Stimulated activated naive CD8-positive, alpha-beta T cell treated with anti-CD3 and anti-CD28 coated beads, Interleukin-15, Interleukin-2, amounts not matched to agents 100 ng/mL and 50 ng/mL, for 24 hours (primary cell): ENCODE results near the gene EYA2.

Source experiments
- H3K27ac Mint-ChIP-seq: one replicate; pipeline ENCODE4 v1.8.0; 2021; ENCODE audit warnings: mild to moderate bottlenecking, mixed read lengths
- H3K27me3 Mint-ChIP-seq: one replicate; pipeline ENCODE4 v1.8.0; 2021; ENCODE audit warnings: mixed read lengths
- H3K36me3 Mint-ChIP-seq: one replicate; pipeline ENCODE4 v1.8.0; 2021; ENCODE audit warnings: low read depth, mixed read lengths
- H3K4me1 Mint-ChIP-seq: one replicate; pipeline ENCODE4 v1.8.0; 2021; ENCODE audit warnings: low read depth, mixed read lengths
- H3K4me3 Mint-ChIP-seq: one replicate; pipeline ENCODE4 v1.8.0; 2021; ENCODE audit warnings: mild to moderate bottlenecking, mixed read lengths
- H3K9me3 Mint-ChIP-seq: one replicate; pipeline ENCODE4 v1.8.0; 2021; ENCODE audit warnings: mixed read lengths

EYA2 gene

GRCh38 chr20:47003223-47003622, 108.6 kb downstream of the EYA2 start:
- no peak overlapping the region for H3K27ac Mint-ChIP-seq
- H3K4me3 Mint-ChIP-seq, result no peak overlapping the region
- H3K27me3 Mint-ChIP-seq, result peaks cover 23% of the 10 kb centered on the region
- peaks cover 8% of the 10 kb centered on the region for H3K9me3 Mint-ChIP-seq
- H3K4me1 Mint-ChIP-seq, result no peaks in the 10 kb centered on the region
- no peaks in the 10 kb centered on the region for H3K36me3 Mint-ChIP-seq

- H3K36me3 Mint-ChIP-seq, result no peaks in the 10 kb centered on the region
- no peak overlapping the region for H3K4me3 Mint-ChIP-seq
- H3K27ac Mint-ChIP-seq, result no peak overlapping the region
- H3K4me1 Mint-ChIP-seq, result no peaks in the 10 kb centered on the region
- peaks cover 8% of the 10 kb centered on the region for H3K9me3 Mint-ChIP-seq
- H3K27me3 Mint-ChIP-seq, result peaks cover 23% of the 10 kb centered on the region
Observed at GRCh38 chr20:47004179-47004578, 109.5 kb downstream of the EYA2 start.

GRCh38 chr20:47007826-47008655, 113.4 kb downstream of the EYA2 start:
- Mint-ChIP-seq H3K4me1 (no peaks in the 10 kb centered on the region), H3K36me3 (no peaks in the 10 kb centered on the region), H3K9me3 (peaks cover 8% of the 10 kb centered on the region), H3K27ac (no peak overlapping the region), H3K4me3 (no peak overlapping the region), H3K27me3 (peaks cover 21% of the 10 kb centered on the region)

- Mint-ChIP-seq H3K4me1 (no peaks in the 10 kb centered on the region), H3K36me3 (no peaks in the 10 kb centered on the region), H3K4me3 (no peak overlapping the region), H3K9me3 (peaks cover 6% of the 10 kb centered on the region), H3K27ac (no peak overlapping the region), H3K27me3 (peaks cover 24% of the 10 kb centered on the region)
Observed at GRCh38 chr20:47008842-47009518, 114.3 kb downstream of the EYA2 start.

GRCh38 chr20:47009784-47010183, 115.1 kb downstream of the EYA2 start:
- H3K4me1 Mint-ChIP-seq, result no peaks in the 10 kb centered on the region
- no peaks in the 10 kb centered on the region for H3K36me3 Mint-ChIP-seq
- no peak overlapping the region for H3K27ac Mint-ChIP-seq
- H3K27me3 Mint-ChIP-seq, result peaks cover 16% of the 10 kb centered on the region
- no peak overlapping the region for H3K4me3 Mint-ChIP-seq
- no peaks in the 10 kb centered on the region for H3K9me3 Mint-ChIP-seq

GRCh38 chr20:47011984-47012383, 117.3 kb downstream of the EYA2 start:
- H3K27ac Mint-ChIP-seq, result no peak overlapping the region
- H3K4me1 Mint-ChIP-seq, result no peaks in the 10 kb centered on the region
- H3K4me3 Mint-ChIP-seq, result no peak overlapping the region
- H3K27me3 Mint-ChIP-seq, result peaks cover 10% of the 10 kb centered on the region
- no peaks in the 10 kb centered on the region for H3K36me3 Mint-ChIP-seq
- no peaks in the 10 kb centered on the region for H3K9me3 Mint-ChIP-seq

- H3K27me3 Mint-ChIP-seq, result peaks cover 7% of the 10 kb centered on the region
- H3K4me3 Mint-ChIP-seq, result no peak overlapping the region
- H3K9me3 Mint-ChIP-seq, result no peaks in the 10 kb centered on the region
- no peaks in the 10 kb centered on the region for H3K36me3 Mint-ChIP-seq
- H3K27ac Mint-ChIP-seq, result no peak overlapping the region
- no peaks in the 10 kb centered on the region for H3K4me1 Mint-ChIP-seq
Observed at GRCh38 chr20:47013606-47014005, 119.0 kb downstream of the EYA2 start.

- Mint-ChIP-seq H3K4me1 (no peaks in the 10 kb centered on the region), H3K36me3 (no peaks in the 10 kb centered on the region), H3K4me3 (no peak overlapping the region), H3K9me3 (no peaks in the 10 kb centered on the region), H3K27me3 (peaks cover 20% of the 10 kb centered on the region), H3K27ac (no peak overlapping the region)
Observed at GRCh38 chr20:47016068-47016664, 121.5 kb downstream of the EYA2 start.

GRCh38 chr20:47018381-47018780, 123.7 kb downstream of the EYA2 start:
- Mint-ChIP-seq H3K9me3 (no peaks in the 10 kb centered on the region), H3K4me1 (no peaks in the 10 kb centered on the region), H3K27ac (no peak overlapping the region), H3K4me3 (no peak overlapping the region), H3K27me3 (peaks cover 18% of the 10 kb centered on the region), H3K36me3 (no peaks in the 10 kb centered on the region)

GRCh38 chr20:47019121-47019824, 124.6 kb downstream of the EYA2 start:
- no peak overlapping the region for H3K27ac Mint-ChIP-seq
- H3K27me3 Mint-ChIP-seq, result peaks cover 16% of the 10 kb centered on the region
- no peaks in the 10 kb centered on the region for H3K36me3 Mint-ChIP-seq
- H3K4me3 Mint-ChIP-seq, result no peak overlapping the region
- H3K9me3 Mint-ChIP-seq, result no peaks in the 10 kb centered on the region
- no peaks in the 10 kb centered on the region for H3K4me1 Mint-ChIP-seq

GRCh38 chr20:47020231-47020630, 125.6 kb downstream of the EYA2 start:
- Mint-ChIP-seq H3K27ac (no peak overlapping the region), H3K4me1 (no peaks in the 10 kb centered on the region), H3K9me3 (no peaks in the 10 kb centered on the region), H3K27me3 (peaks cover 21% of the 10 kb centered on the region), H3K36me3 (no peaks in the 10 kb centered on the region), H3K4me3 (no peak overlapping the region)

GRCh38 chr20:47021850-47022249, 127.2 kb downstream of the EYA2 start:
- H3K4me3 Mint-ChIP-seq, result no peak overlapping the region
- H3K9me3 Mint-ChIP-seq, result no peaks in the 10 kb centered on the region
- no peak overlapping the region for H3K27ac Mint-ChIP-seq
- H3K36me3 Mint-ChIP-seq, result no peaks in the 10 kb centered on the region
- H3K27me3 Mint-ChIP-seq, result peaks cover 29% of the 10 kb centered on the region
- no peaks in the 10 kb centered on the region for H3K4me1 Mint-ChIP-seq

GRCh38 chr20:47024461-47024937, 129.9 kb downstream of the EYA2 start:
- Mint-ChIP-seq H3K4me3 (no peak overlapping the region), H3K9me3 (peaks cover 4% of the 10 kb centered on the region), H3K4me1 (no peaks in the 10 kb centered on the region)

GRCh38 chr20:47027042-47027441, 132.4 kb downstream of the EYA2 start:
- Mint-ChIP-seq H3K27me3 (peaks cover 23% of the 10 kb centered on the region), H3K9me3 (peaks cover 4% of the 10 kb centered on the region), H3K4me1 (no peaks in the 10 kb centered on the region), H3K36me3 (no peaks in the 10 kb centered on the region), H3K27ac (no peak overlapping the region), H3K4me3 (no peak overlapping the region)

More at GRCh38 chr20:47024461-47024937, 129.9 kb downstream of the EYA2 start:
- Mint-ChIP-seq H3K36me3 (no peaks in the 10 kb centered on the region), H3K27me3 (peaks cover 28% of the 10 kb centered on the region), H3K27ac (no peak overlapping the region)

- no peak overlapping the region for H3K27ac Mint-ChIP-seq
- peaks cover 4% of the 10 kb centered on the region for H3K9me3 Mint-ChIP-seq
- H3K27me3 Mint-ChIP-seq, result peaks cover 23% of the 10 kb centered on the region
- H3K36me3 Mint-ChIP-seq, result no peaks in the 10 kb centered on the region
- H3K4me1 Mint-ChIP-seq, result no peaks in the 10 kb centered on the region
- no peak overlapping the region for H3K4me3 Mint-ChIP-seq
Observed at GRCh38 chr20:47027456-47027855, 132.8 kb downstream of the EYA2 start.
